HepG2 (cell line): Measurements from ENCODE around the gene AADACL4. TPM values are rescaled to one million over a fixed set of nuclear protein-coding genes. Genes with fewer than 3 reads are reported as not detected.
A peak's percentile ranks its signal among the peaks of the same experiment; 100 is the strongest.

Experiments used
- ATAC-seq: fragments of 200-7000 bp; cut with Tn5 transposase; 3 replicates; pipeline ENCODE4 v1.9.1; 2020; ENCODE audit warnings: mild to moderate bottlenecking, moderate library complexity
- Bru-seq: library from RNA; stranded (reverse); fragments of 400-500 nt; gene quantifications from one replicate; lab custom pipeline; 2021; lab: Mats Ljungman, UMichigan
- BruChase-seq, 2 experiments: library from RNA; stranded (reverse); fragments of 400-500 nt; gene quantifications; one replicate each; lab custom pipeline; 2021; lab: Mats Ljungman, UMichigan
- BruUV-seq: library from RNA; stranded (reverse); fragments of 400-500 nt; replicated peaks from 2 replicates; lab custom pipeline; 2021; lab: Mats Ljungman, UMichigan
- CTCF ChIA-PET: fragments of 300-600 bp; formaldehyde crosslinking; extraction: SDS; loops from one replicate; lab custom pipeline; 2021; ENCODE audit warnings: low total read pairs, inconsistent platforms, low intra/inter-chr PET ratio; lab: Yijun Ruan, JAX
- POLR2A ChIA-PET: fragments of 350-600 bp; sonication (Branson Sonifier 250); formaldehyde crosslinking; loops from one replicate; lab custom pipeline; 2020; ENCODE audit warnings: antibody characterized with exemption, inconsistent platforms; lab: Yijun Ruan, JAX
- DNase-seq: peaks from one replicate; pipeline ENCODE4 v3.0.0-alpha.2; 2015; ENCODE audit warnings: low spot score
- FAIRE-seq: peaks from 3 replicates; lab custom pipeline; 2011; peaks lifted over from hg19 to GRCh38; lab: Jason Lieb, UNC
- H2AFZ ChIP-seq: one replicate; pipeline ENCODE4 v1.6.1; 2011; ENCODE audit warnings: low read length, inconsistent platforms
- H3K27ac ChIP-seq: fragments of 300-600 bp; 3 replicates; pipeline ENCODE4 v1.8.0; 2011; ENCODE audit warnings: mixed run types, mild to moderate bottlenecking, mixed read lengths, low read length, inconsistent platforms; ENCODE audit not compliant: insufficient read depth; ENCODE audit errors: extremely low read length
- H3K27me3 ChIP-seq, 2 experiments: fragments of 200-600 bp in 1 of 2; 2 replicates in 1 of 2; 3 replicates in 1 of 2; pipeline versions ENCODE4 v1.6.0 to v1.8.0; 2011; ENCODE audit warnings: low read length in 2 of 2, mild to moderate bottlenecking in 2 of 2, moderate library complexity in 2 of 2, inconsistent platforms in 1 of 2; ENCODE audit not compliant: insufficient read depth in 2 of 2, control insufficient read depth in 1 of 2
- H3K36me3 ChIP-seq, 2 experiments: fragments of 200-600 bp in 1 of 2; replicated peaks in 1 of 2; 2 replicates in 1 of 2; 3 replicates in 1 of 2; pipeline versions ENCODE4 v1.5.1 to v1.8.0; 2011; ENCODE audit warnings: low read length in 2 of 2, inconsistent platforms in 1 of 2; ENCODE audit not compliant: insufficient read depth in 2 of 2, control insufficient read depth in 1 of 2
- H3K4me1 ChIP-seq: 2 replicates; pipeline ENCODE4 v1.5.1; 2012; ENCODE audit warnings: low read length, inconsistent platforms; ENCODE audit not compliant: insufficient read depth
- H3K4me2 ChIP-seq: 2 replicates; pipeline ENCODE4 v1.6.0; 2011; ENCODE audit warnings: low read depth, low read length, inconsistent platforms
- H3K4me3 ChIP-seq, 3 experiments: fragments of 200-600 bp in 1 of 3; sonication (generic), shearing (Covaris generic) in 1 of 3; replicated peaks in 1 of 3; 2 replicates each; pipeline ENCODE4 v1.5.1; 2011 to 2016; ENCODE audit warnings: low read length in 3 of 3, inconsistent platforms in 2 of 3, low read depth in 2 of 3, mild to moderate bottlenecking in 2 of 3, control low read depth in 1 of 3, mixed read lengths in 1 of 3; ENCODE audit not compliant: insufficient read depth in 1 of 3
- H3K79me2 ChIP-seq: one replicate; pipeline ENCODE4 v1.6.1; 2011; ENCODE audit warnings: low read length, inconsistent platforms; ENCODE audit not compliant: insufficient read depth
- H3K9ac ChIP-seq: 2 replicates; pipeline ENCODE4 v1.6.0; 2011; ENCODE audit warnings: mild to moderate bottlenecking, low read depth, low read length, inconsistent platforms; ENCODE audit not compliant: insufficient read depth
- H3K9me3 ChIP-seq: 2 replicates; pipeline ENCODE4 v1.5.1; 2012; ENCODE audit warnings: mild to moderate bottlenecking, low read length
- H4K20me1 ChIP-seq: 2 replicates; pipeline ENCODE4 v1.6.0; 2011; ENCODE audit warnings: inconsistent platforms, mild to moderate bottlenecking, low read length, moderate library complexity; ENCODE audit not compliant: insufficient read depth
- AGO2 ChIP-seq: fragments of 200-400 bp; formaldehyde crosslinking; optimal IDR thresholded peaks from 2 replicates; pipeline ENCODE3; 2017; ENCODE audit warnings: mild to moderate bottlenecking, low read depth, low read length, moderate library complexity
- CCDC6 ChIP-seq: sonication (generic); formaldehyde crosslinking; IDR thresholded peaks from 2 replicates; pipeline ENCODE4 v1.8.1; 2022; ENCODE audit warnings: mild to moderate bottlenecking, missing genetic modification reagents, moderate library complexity
- FOSL1 ChIP-seq: sonication (generic); formaldehyde crosslinking; IDR thresholded peaks from 2 replicates; pipeline ENCODE4 v1.9.0; 2021; ENCODE audit warnings: missing genetic modification reagents, borderline replicate concordance
- HMGA1 ChIP-seq: sonication (generic); formaldehyde crosslinking; conservative IDR thresholded peaks from 2 replicates; pipeline ENCODE4 v1.4.0; 2020; ENCODE audit warnings: missing genetic modification reagents
- HOXA7 ChIP-seq: sonication (generic); formaldehyde crosslinking; IDR thresholded peaks from 2 replicates; pipeline ENCODE4 v1.8.1; 2022; ENCODE audit warnings: mild to moderate bottlenecking, missing genetic modification reagents, moderate library complexity
- MAFG ChIP-seq: sonication (generic); formaldehyde crosslinking; IDR thresholded peaks from 2 replicates; pipeline ENCODE4 v1.5.1; 2020; ENCODE audit warnings: mild to moderate bottlenecking, missing genetic modification reagents
- MAX ChIP-seq: IDR thresholded peaks from 2 replicates; pipeline ENCODE4 v1.6.1; 2012; ENCODE audit warnings: inconsistent platforms
- PAWR ChIP-seq: sonication (generic); formaldehyde crosslinking; IDR thresholded peaks from 2 replicates; pipeline ENCODE4 v1.4.0; 2020; ENCODE audit warnings: missing genetic modification reagents, mild to moderate bottlenecking, borderline replicate concordance
- STAT6 ChIP-seq: sonication (generic); formaldehyde crosslinking; IDR thresholded peaks from 2 replicates; pipeline ENCODE4 v1.4.0; 2020; ENCODE audit warnings: missing genetic modification reagents, mild to moderate bottlenecking, borderline replicate concordance
- TBX3 ChIP-seq: fragments of 450-650 bp; IDR thresholded peaks from 2 replicates; pipeline ENCODE4 v1.6.1; 2017; ENCODE audit warnings: antibody characterized with exemption, mild to moderate bottlenecking, inconsistent platforms, borderline replicate concordance
- THRA ChIP-seq: sonication (generic); formaldehyde crosslinking; IDR thresholded peaks from 2 replicates; pipeline ENCODE4 v1.4.0; 2020; ENCODE audit warnings: missing genetic modification reagents, borderline replicate concordance
- ZNF225 ChIP-seq: sonication (generic); formaldehyde crosslinking; IDR thresholded peaks from 2 replicates; pipeline ENCODE4 v1.4.0; 2020; ENCODE audit warnings: mild to moderate bottlenecking, missing genetic modification reagents
- ZNF260 ChIP-seq: sonication (generic); formaldehyde crosslinking; IDR thresholded peaks from 2 replicates; pipeline ENCODE4 v1.4.0; 2020; ENCODE audit warnings: missing genetic modification reagents, low read depth, mild to moderate bottlenecking, borderline replicate concordance
- ZNF326 ChIP-seq: sonication (generic); formaldehyde crosslinking; IDR thresholded peaks from 2 replicates; pipeline ENCODE4 v1.4.0; 2020; ENCODE audit warnings: missing genetic modification reagents, borderline replicate concordance
- ZNF468 ChIP-seq: sonication (generic); formaldehyde crosslinking; IDR thresholded peaks from 2 replicates; pipeline ENCODE4 v1.8.0; 2022; ENCODE audit warnings: mild to moderate bottlenecking, moderate library complexity, missing genetic modification reagents
- ZNF761 ChIP-seq: sonication (generic); formaldehyde crosslinking; conservative IDR thresholded peaks from 2 replicates; pipeline ENCODE4 v1.4.0; 2020; ENCODE audit warnings: mild to moderate bottlenecking, missing genetic modification reagents
- ZNF839 ChIP-seq: sonication (generic); formaldehyde crosslinking; IDR thresholded peaks from 2 replicates; pipeline ENCODE4 v1.4.0; 2020; ENCODE audit warnings: missing genetic modification reagents, mild to moderate bottlenecking, borderline replicate concordance
- ZSCAN31 ChIP-seq: sonication (generic); formaldehyde crosslinking; IDR thresholded peaks from 2 replicates; pipeline ENCODE4 v1.5.0; 2020; ENCODE audit warnings: low read depth, mild to moderate bottlenecking, missing genetic modification reagents
- WGBS: methylation state at CpG from one replicate; pipeline ENCODE4 v1.1.6; 2017; ENCODE audit warnings: low lambda C conversion rate; 5-methylcytosine and 5-hydroxymethylcytosine counted together
- in situ Hi-C: cut with HindIII; loops from 2 replicates; pipeline ENCODE4 v1.10.0; 2017; ENCODE audit warnings: low pct_unique_long_range_greater_than_20kb; ENCODE audit not compliant: extremely low pct_ligation_motif_present
- intact Hi-C: fragments of 100-400 bp; cut with micrococcal nuclease; formaldehyde crosslinking; loops from one replicate; pipeline ENCODE4 v1.10.0; 2022; ENCODE audit not compliant: unreplicated experiment
- long read RNA-seq, 2 experiments: library from RNA in 1 of 2; library from polyadenylated mRNA in 1 of 2; stranded (forward) in 1 of 2; unstranded in 1 of 2; transcript quantifications; one replicate each; pipeline ENCODE4 v2.0.0, GENCODE V29; 2019 to 2022
- polyA minus RNA-seq, 3 experiments: library from RNA; depleted of rRNA, polyadenylated mRNA; stranded (reverse); fragments of >200 nt; gene quantifications; 2 replicates each; pipeline ENCODE4 v1.2.3, GENCODE V29; 2011; ENCODE audit warnings: low replicate concordance in 1 of 3
- polyA plus RNA-seq, 8 experiments: library from polyadenylated mRNA; depleted of rRNA in 3 of 8; stranded (reverse) in 7 of 8; unstranded in 1 of 8; fragments of >200 nt; fragmentation: Illumina TruSeq in 4 of 8; extraction: Trizol in 4 of 8; gene quantifications; 2 replicates each; pipeline versions ENCODE4 v1.2.1 to v1.2.3, GENCODE V29; 2011 to 2016; ENCODE audit warnings: low read depth in 4 of 8, missing spikeins in 1 of 8, mixed read lengths in 1 of 8; ENCODE audit not compliant: insufficient read depth in 1 of 8
- total RNA-seq, 5 experiments: library from RNA; depleted of rRNA; stranded (reverse); fragments of >200 nt; fragmentation: Illumina TruSeq; extraction: Trizol; gene quantifications; 2 replicates each; pipeline ENCODE4 v1.2.3, GENCODE V29; 2016; ENCODE audit warnings: low read depth in 1 of 5

AADACL4 gene
- total RNA-seq (2016; rRNA removed; fragmentation: Illumina TruSeq; extraction: Trizol) (not detected in 2 replicates), polyA plus RNA-seq (2011; rRNA removed) (not detected in 2 replicates), polyA minus RNA-seq (2011; rRNA and poly(A)+ RNA removed; ENCODE audit: low replicate concordance) (not detected in 2 replicates), Bru-seq, nascent RNA (not detected), BruChase-seq, experiment 1, labeled RNA remaining after a 6-hour chase (percentile 5 among the genes with signal in this experiment), BruChase-seq, experiment 2, labeled RNA remaining after a 2-hour chase (not detected)
- not detected in 2 replicates for total RNA-seq (2016; cell fraction: cytosol; rRNA removed; fragmentation: Illumina TruSeq; extraction: Trizol; ENCODE audit: low read depth)
- not detected in 2 replicates for total RNA-seq (2016; cell fraction: insoluble cytoplasmic fraction; rRNA removed; fragmentation: Illumina TruSeq; extraction: Trizol)
- total RNA-seq (2016; cell fraction: membrane; rRNA removed; fragmentation: Illumina TruSeq; extraction: Trizol) = not detected in 2 replicates
- not detected in 2 replicates for total RNA-seq (2016; cell fraction: nucleus; rRNA removed; fragmentation: Illumina TruSeq; extraction: Trizol)
- not detected in 2 replicates for polyA plus RNA-seq (2011; cell fraction: cytosol; rRNA removed)
- polyA plus RNA-seq (2011; cell fraction: nucleus; rRNA removed) = not detected in 2 replicates
- not detected in 2 replicates for polyA plus RNA-seq (2012)
- polyA plus RNA-seq (2016; cell fraction: cytosol; fragmentation: Illumina TruSeq; extraction: Trizol; ENCODE audit: low read depth) = not detected in 2 replicates
- not detected in 2 replicates for polyA plus RNA-seq (2016; cell fraction: insoluble cytoplasmic fraction; fragmentation: Illumina TruSeq; extraction: Trizol; ENCODE audit: low read depth)
- polyA plus RNA-seq (2016; cell fraction: membrane; fragmentation: Illumina TruSeq; extraction: Trizol; ENCODE audit: low read depth) = not detected in 2 replicates
- polyA plus RNA-seq (2016; cell fraction: nucleus; fragmentation: Illumina TruSeq; extraction: Trizol; ENCODE audit: insufficient read depth, low read depth) = not detected in 2 replicates
- polyA minus RNA-seq (2011; cell fraction: cytosol; rRNA and poly(A)+ RNA removed) = not detected in 2 replicates
- not detected in 2 replicates for polyA minus RNA-seq (2011; cell fraction: nucleus; rRNA and poly(A)+ RNA removed)
- long read RNA-seq, experiment 1 = 0 reads
- long read RNA-seq, experiment 2 = 0 reads

GRCh38 chr1:12643785-12644184 is at the start of gene AADACL4:
TSS of gene AADACL4 (plus strand) at chr1:12644085. CDS start at chr1:12644547, 462 bp downstream.
- peaks cover 23% of the 10 kb centered on the region for H3K9me3 ChIP-seq
- ATAC-seq = no peak
- 37% methylated on average over 7 of the region's 7 CpGs for WGBS
- H3K4me1 ChIP-seq = no peaks in the 10 kb centered on the region
- H2AFZ ChIP-seq = no peak within 1 kb of the TSS
- H3K9ac ChIP-seq = no peak within 1 kb of the TSS
- CTCF ChIA-PET = no interaction called here
- H4K20me1 ChIP-seq = no peaks in the 10 kb centered on the region
- H3K27ac ChIP-seq = no peak within 1 kb of the TSS
- POLR2A ChIA-PET = no interaction called here
- no peak for FAIRE-seq
- no peaks in the 10 kb centered on the region for H3K79me2 ChIP-seq
- peaks cover 0 to 21% of the 10 kb centered on the region in 2 experiments; a peak in 2 of 5 replicates for H3K27me3 ChIP-seq
- no peaks in the 10 kb centered on the region for H3K36me3 ChIP-seq
- DNase-seq = no peak
- BruUV-seq = no TSS peak
- intact Hi-C loops = no loop called here
- in situ Hi-C loops = no loop called here
- H3K4me2 ChIP-seq = no peak within 1 kb of the TSS
- H3K4me3 ChIP-seq = no peak within 1 kb of the TSS
- TF ChIP-seq HOXA7 (CRISPR knock-in tag) (no peak), ZNF468 (CRISPR knock-in tag) (no peak), ZSCAN31 (no peak), THRA (CRISPR knock-in tag) (no peak), PAWR (CRISPR knock-in tag) (no peak), MAX (no peak), CCDC6 (CRISPR knock-in tag) (no peak), STAT6 (CRISPR knock-in tag) (no peak), ZNF326 (no peak), TBX3 (no peak), ZNF225 (CRISPR knock-in tag) (no peak), FOSL1 (CRISPR knock-in tag) (no peak), ZNF761 (CRISPR knock-in tag) (no peak), AGO2 (no peak), HMGA1 (CRISPR knock-in tag) (no peak), MAFG (CRISPR knock-in tag) (no peak), ZNF260 (CRISPR knock-in tag) (no peak), ZNF839 (CRISPR knock-in tag) (no peak)
